MM.1S (cell line): ENCODE results near the gene FHIT.

Source experiments
- DNase-seq: peaks from one replicate; pipeline ENCODE4 v3.0.0-alpha.2; 2015
- H2AFZ ChIP-seq: fragments of 300-600 bp; sonication (generic); 2 replicates; pipeline ENCODE4 v1.6.0; 2016; ENCODE audit warnings: antibody characterized with exemption, low read length
- H3F3A ChIP-seq: fragments of 300-600 bp; sonication (generic); 2 replicates; pipeline ENCODE4 v1.6.1; 2016; ENCODE audit warnings: mild to moderate bottlenecking, antibody characterized with exemption, low read length, moderate library complexity, mixed read lengths; ENCODE audit not compliant: insufficient read depth
- H3K27ac ChIP-seq: fragments of 300-600 bp; sonication (generic); 2 replicates; pipeline ENCODE4 v1.5.1; 2016; ENCODE audit warnings: mild to moderate bottlenecking, low read length
- H3K27me3 ChIP-seq: fragments of 300-600 bp; sonication (generic); replicated peaks from 2 replicates; pipeline ENCODE4 v1.6.0; 2016; ENCODE audit warnings: low read length; ENCODE audit not compliant: insufficient read depth
- H3K36me3 ChIP-seq: fragments of 300-600 bp; sonication (generic); replicated peaks from 2 replicates; pipeline ENCODE4 v1.6.1; 2016; ENCODE audit warnings: mild to moderate bottlenecking, low read length, mixed read lengths; ENCODE audit not compliant: insufficient read depth
- H3K4me1 ChIP-seq: fragments of 300-600 bp; sonication (generic); 2 replicates; pipeline ENCODE4 v1.6.1; 2016; ENCODE audit warnings: low read length, mixed read lengths
- H3K4me2 ChIP-seq: fragments of 300-600 bp; sonication (generic); 2 replicates; pipeline ENCODE4 v1.6.0; 2016; ENCODE audit warnings: low read depth, low read length
- H3K4me3 ChIP-seq: fragments of 300-600 bp; sonication (generic); 2 replicates; pipeline ENCODE4 v1.5.1; 2016; ENCODE audit warnings: low read length, mixed read lengths
- H3K79me2 ChIP-seq: fragments of 300-600 bp; sonication (generic); 2 replicates; pipeline ENCODE4 v1.6.1; 2016; ENCODE audit warnings: mixed run types, low read length, mixed read lengths
- H3K9ac ChIP-seq: fragments of 300-600 bp; sonication (generic); 2 replicates; pipeline ENCODE4 v1.6.1; 2016; ENCODE audit warnings: low read length, mixed read lengths
- H3K9me2 ChIP-seq: fragments of 300-600 bp; sonication (generic); replicated peaks from 2 replicates; pipeline ENCODE4 v1.6.1; 2016; ENCODE audit warnings: mild to moderate bottlenecking, low read length, mixed read lengths; ENCODE audit not compliant: insufficient read depth
- H3K9me3 ChIP-seq: fragments of 300-600 bp; sonication (generic); replicated peaks from 2 replicates; pipeline ENCODE4 v1.6.1; 2016; ENCODE audit warnings: mild to moderate bottlenecking, low read length, mixed read lengths; ENCODE audit not compliant: insufficient read depth
- H4K20me1 ChIP-seq: fragments of 300-600 bp; sonication (generic); 2 replicates; pipeline ENCODE4 v1.6.1; 2016; ENCODE audit warnings: mild to moderate bottlenecking, low read length, moderate library complexity, mixed read lengths; ENCODE audit not compliant: insufficient read depth
- CTCF ChIP-seq: fragments of 300-600 bp; sonication (generic); IDR thresholded peaks from 2 replicates; pipeline ENCODE4 v1.5.1; 2016; ENCODE audit warnings: antibody characterized with exemption, low read length, mixed read lengths
- EZH2 ChIP-seq: fragments of 300-600 bp; sonication (generic); optimal IDR thresholded peaks from 2 replicates; pipeline ENCODE3; 2017; ENCODE audit warnings: low read depth, mild to moderate bottlenecking, antibody characterized with exemption, low read length, mixed read lengths
- EZH2phosphoT487 ChIP-seq: fragments of 300-600 bp; sonication (generic); IDR thresholded peaks from 2 replicates; pipeline ENCODE4 v1.6.1; 2018; ENCODE audit warnings: antibody characterized with exemption, low read length

The FHIT gene

GRCh38 chr3:60250206-60250605 is 1001.0 kb downstream of the FHIT start:
- H3K9me2 ChIP-seq = no peaks in the 10 kb centered on the region
- H3K36me3 ChIP-seq = no peaks in the 10 kb centered on the region
- no peaks in the 10 kb centered on the region for H3K79me2 ChIP-seq
- H3K4me3 ChIP-seq = no peak overlapping the region
- no peaks in the 10 kb centered on the region for H3K9me3 ChIP-seq
- no peaks in the 10 kb centered on the region for H3F3A ChIP-seq
- H4K20me1 ChIP-seq = no peaks in the 10 kb centered on the region
- H3K9ac ChIP-seq = no peak overlapping the region
- H3K27ac ChIP-seq = no peak overlapping the region
- TF ChIP-seq EZH2phosphoT487 (no peak), CTCF (no peak), EZH2 (no peak)
- no peak overlapping the region for H3K4me2 ChIP-seq
- no peaks in the 10 kb centered on the region for H3K27me3 ChIP-seq
- H2AFZ ChIP-seq = no peak overlapping the region
- no peak for DNase-seq
- no peaks in the 10 kb centered on the region for H3K4me1 ChIP-seq

GRCh38 chr3:60246361-60246760 is 1004.9 kb downstream of the FHIT start:
- Histone ChIP-seq H3K4me1 (no peaks in the 10 kb centered on the region), H3K79me2 (no peaks in the 10 kb centered on the region), H4K20me1 (no peaks in the 10 kb centered on the region), H3K4me2 (no peak overlapping the region), H3K4me3 (no peak overlapping the region), H3K9ac (no peak overlapping the region), H3K27ac (no peak overlapping the region), H3F3A (no peaks in the 10 kb centered on the region), H3K27me3 (no peaks in the 10 kb centered on the region), H3K9me3 (no peaks in the 10 kb centered on the region), H3K36me3 (no peaks in the 10 kb centered on the region), H2AFZ (no peak overlapping the region), H3K9me2 (no peaks in the 10 kb centered on the region)
- no peak for DNase-seq
- TF ChIP-seq CTCF (no peak), EZH2phosphoT487 (no peak), EZH2 (no peak)

- H3K4me3 ChIP-seq = no peak overlapping the region
- no peak overlapping the region for H3K27ac ChIP-seq
- H3K4me2 ChIP-seq = no peak overlapping the region
- H4K20me1 ChIP-seq = no peaks in the 10 kb centered on the region
- no peaks in the 10 kb centered on the region for H3F3A ChIP-seq
- no peaks in the 10 kb centered on the region for H3K27me3 ChIP-seq
- TF ChIP-seq CTCF (no peak), EZH2phosphoT487 (no peak), EZH2 (no peak)
- no peaks in the 10 kb centered on the region for H3K79me2 ChIP-seq
- no peak overlapping the region for H2AFZ ChIP-seq
- H3K9ac ChIP-seq = no peak overlapping the region
- H3K9me3 ChIP-seq = no peaks in the 10 kb centered on the region
- no peaks in the 10 kb centered on the region for H3K4me1 ChIP-seq
- H3K9me2 ChIP-seq = no peaks in the 10 kb centered on the region
- no peak for DNase-seq
- no peaks in the 10 kb centered on the region for H3K36me3 ChIP-seq
Measured at GRCh38 chr3:60243456-60243855, 1007.8 kb downstream of the FHIT start.
